Neural progenitor cell (in vitro differentiated cells): ENCODE measurements around the gene CAPN8. TPM values are rescaled to one million over a fixed set of nuclear protein-coding genes. Genes with fewer than 3 reads are reported as not detected.

ENCODE experiments used
- DNase-seq: peaks from one replicate; pipeline ENCODE4 v3.0.0-alpha.2; 2016; ENCODE audit warnings: low spot score
- H2AFZ ChIP-seq: fragments of 200-600 bp; sonication (generic); replicated peaks from 2 replicates; pipeline ENCODE4 v1.6.1; 2016; ENCODE audit warnings: antibody characterized with exemption
- H3F3A ChIP-seq: fragments of 200-600 bp; sonication (generic); 2 replicates; pipeline ENCODE4 v1.6.1; 2016; ENCODE audit warnings: antibody characterized with exemption, low read depth
- H3K27ac ChIP-seq: fragments of 200-600 bp; sonication (generic); 2 replicates; pipeline ENCODE4 v1.5.1; 2016; ENCODE audit warnings: mild to moderate bottlenecking
- H3K27me3 ChIP-seq: fragments of 200-600 bp; sonication (generic); 2 replicates; pipeline ENCODE4 v1.6.1; 2016; ENCODE audit warnings: mild to moderate bottlenecking, moderate library complexity
- H3K36me3 ChIP-seq: fragments of 200-600 bp; sonication (generic); 2 replicates; pipeline ENCODE4 v1.5.1; 2016
- H3K4me1 ChIP-seq: fragments of 200-600 bp; sonication (generic); 2 replicates; pipeline ENCODE4 v1.6.1; 2016; ENCODE audit warnings: mixed run types
- H3K4me2 ChIP-seq: fragments of 200-600 bp; sonication (generic); 2 replicates; pipeline ENCODE4 v1.6.1; 2016
- H3K4me3 ChIP-seq: fragments of 200-600 bp; sonication (generic); 2 replicates; pipeline ENCODE4 v1.5.1; 2016
- H3K79me2 ChIP-seq: fragments of 200-600 bp; sonication (generic); 2 replicates; pipeline ENCODE4 v1.6.1; 2016; ENCODE audit warnings: low read depth
- H3K9ac ChIP-seq: fragments of 200-600 bp; sonication (generic); 2 replicates; pipeline ENCODE4 v1.6.1; 2016
- H3K9me3 ChIP-seq: fragments of 200-600 bp; sonication (generic); 2 replicates; pipeline ENCODE4 v1.5.1; 2016; ENCODE audit warnings: low read depth
- H4K20me1 ChIP-seq: fragments of 200-600 bp; sonication (generic); 2 replicates; pipeline ENCODE4 v1.6.1; 2016; ENCODE audit warnings: low read depth
- H3K27ac Mint-ChIP-seq: 3 replicates; pipeline ENCODE4 v1.8.0; 2021; ENCODE audit warnings: mixed read lengths
- H3K27me3 Mint-ChIP-seq: 2 replicates; pipeline ENCODE4 v1.8.0; 2022; ENCODE audit warnings: low read depth, mild to moderate bottlenecking, inconsistent platforms, moderate library complexity, mixed read lengths; ENCODE audit not compliant: insufficient read depth
- H3K36me3 Mint-ChIP-seq: 3 replicates; pipeline ENCODE4 v1.8.0; 2021; ENCODE audit warnings: mixed read lengths
- H3K4me1 Mint-ChIP-seq: 3 replicates; pipeline ENCODE4 v1.8.0; 2021; ENCODE audit warnings: mixed read lengths
- H3K4me3 Mint-ChIP-seq: 3 replicates; pipeline ENCODE4 v1.8.0; 2021; ENCODE audit warnings: mild to moderate bottlenecking, moderate library complexity, mixed read lengths
- H3K9me3 Mint-ChIP-seq: 3 replicates; pipeline ENCODE4 v1.8.0; 2020; ENCODE audit warnings: mixed read lengths
- CTCF ChIP-seq: fragments of 200-600 bp; sonication (generic); IDR thresholded peaks from 2 replicates; pipeline ENCODE4 v1.5.1; 2017; ENCODE audit warnings: antibody characterized with exemption, mild to moderate bottlenecking
- EZH2 ChIP-seq: fragments of 200-600 bp; sonication (generic); IDR thresholded peaks from 2 replicates; pipeline ENCODE4 v1.6.1; 2017; ENCODE audit warnings: antibody characterized with exemption, mild to moderate bottlenecking, moderate library complexity
- EZH2phosphoT487 ChIP-seq: fragments of 200-600 bp; sonication (generic); IDR thresholded peaks from 2 replicates; pipeline ENCODE4 v1.6.1; 2017; ENCODE audit warnings: antibody characterized with exemption
- total RNA-seq: library from RNA; depleted of rRNA; stranded (reverse); fragments of >200 nt; gene quantifications from 2 replicates; pipeline ENCODE4 v1.2.3, GENCODE V29; 2015; ENCODE audit warnings: low replicate concordance

CAPN8 gene
- total RNA-seq, 1 donor from 2014 or later, result not detected

GRCh38 chr1:223657978-223658377, 7.5 kb downstream of the CAPN8 start:
- Mint-ChIP-seq H3K27ac (no peak overlapping the region), H3K4me1 (peaks cover 12% of the 10 kb centered on the region), H3K27me3 (peaks cover 7% of the 10 kb centered on the region), H3K4me3 (no peak overlapping the region), H3K9me3 (peaks cover 3% of the 10 kb centered on the region), H3K36me3 (no peaks in the 10 kb centered on the region)
- Histone ChIP-seq H3K4me2 (no peak overlapping the region), H3K36me3 (no peaks in the 10 kb centered on the region), H2AFZ (no peak overlapping the region), H4K20me1 (no peaks in the 10 kb centered on the region), H3K9me3 (no peaks in the 10 kb centered on the region), H3K27ac (no peak overlapping the region), H3K27me3 (no peaks in the 10 kb centered on the region), H3K79me2 (no peaks in the 10 kb centered on the region), H3K4me1 (peaks cover 8% of the 10 kb centered on the region), H3F3A (peaks cover 3% of the 10 kb centered on the region), H3K9ac (no peak overlapping the region), H3K4me3 (no peak overlapping the region)
- no peak for DNase-seq
- no peak for TF ChIP-seq EZH2phosphoT487
- no peak for TF ChIP-seq CTCF
- TF ChIP-seq EZH2, result no peak

GRCh38 chr1:223654083-223654482, 11.4 kb downstream of the CAPN8 start:
- peak overlapping the region; percentile 38 for H3K27ac Mint-ChIP-seq

GRCh38 chr1:223653431-223653830, 12.1 kb downstream of the CAPN8 start:
- Histone ChIP-seq H3K79me2 (no peaks in the 10 kb centered on the region), H3K4me1 (peaks cover 21% of the 10 kb centered on the region), H3F3A (peaks cover 17% of the 10 kb centered on the region), H2AFZ (peak overlapping the region; percentile 82), H4K20me1 (no peaks in the 10 kb centered on the region), H3K4me3 (no peak overlapping the region), H3K9ac (no peak overlapping the region), H3K27ac (no peak overlapping the region), H3K9me3 (no peaks in the 10 kb centered on the region), H3K4me2 (peak overlapping the region; percentile 60), H3K36me3 (no peaks in the 10 kb centered on the region), H3K27me3 (no peaks in the 10 kb centered on the region)
- Mint-ChIP-seq H3K4me1 (peaks cover 30% of the 10 kb centered on the region), H3K9me3 (peaks cover 6% of the 10 kb centered on the region), H3K27ac (peak overlapping the region; percentile 86), H3K4me3 (peak overlapping the region; percentile 27), H3K27me3 (peaks cover 5% of the 10 kb centered on the region), H3K36me3 (no peaks in the 10 kb centered on the region)
- TF ChIP-seq EZH2, result no peak
- no peak for TF ChIP-seq EZH2phosphoT487
- no peak for TF ChIP-seq CTCF
- no peak for DNase-seq

More at GRCh38 chr1:223654083-223654482, 11.4 kb downstream of the CAPN8 start:
- H3K36me3 ChIP-seq, result no peaks in the 10 kb centered on the region
- H3K79me2 ChIP-seq, result no peaks in the 10 kb centered on the region
- Mint-ChIP-seq H3K4me3 (no peak overlapping the region), H3K36me3 (no peaks in the 10 kb centered on the region), H3K9me3 (peaks cover 3% of the 10 kb centered on the region), H3K4me1 (peaks cover 28% of the 10 kb centered on the region), H3K27me3 (peaks cover 2% of the 10 kb centered on the region)
- peaks cover 13% of the 10 kb centered on the region for H3F3A ChIP-seq
- H3K9me3 ChIP-seq, result no peaks in the 10 kb centered on the region
- H3K27ac ChIP-seq, result no peak overlapping the region
- H2AFZ ChIP-seq, result no peak overlapping the region
- TF ChIP-seq EZH2phosphoT487 (no peak), CTCF (no peak), EZH2 (no peak)
- no peak overlapping the region for H3K9ac ChIP-seq
- H3K4me3 ChIP-seq, result no peak overlapping the region
- H4K20me1 ChIP-seq, result no peaks in the 10 kb centered on the region
- H3K27me3 ChIP-seq, result no peaks in the 10 kb centered on the region
- no peak for DNase-seq
- H3K4me2 ChIP-seq, result no peak overlapping the region
- H3K4me1 ChIP-seq, result peaks cover 20% of the 10 kb centered on the region
